T-helper 1 cell treated with Interleukin-12 subunit alpha and Interleukin-12 subunit beta and Interleukin-4 antibody, amounts not matched to agents 30 μg/mL and 1 μg/mL, for 36 hours (primary cell): ENCODE results near the gene ACBD5.
"Not testable (repeated sequence)": the region's sequence is repeated elsewhere in the genome, so short reads cannot be mapped to it uniquely, and the experiment has no call there.

Experiments used
- H3K27ac Mint-ChIP-seq: one replicate; pipeline ENCODE4 v1.8.0; 2021; ENCODE audit warnings: mild to moderate bottlenecking, mixed read lengths
- H3K27me3 Mint-ChIP-seq: one replicate; pipeline ENCODE4 v1.8.0; 2021; ENCODE audit warnings: low read depth, mixed read lengths
- H3K36me3 Mint-ChIP-seq: one replicate; pipeline ENCODE4 v1.8.0; 2021; ENCODE audit warnings: low read depth, mixed read lengths
- H3K4me1 Mint-ChIP-seq: one replicate; pipeline ENCODE4 v1.8.0; 2021; ENCODE audit warnings: low read depth, mixed read lengths
- H3K4me3 Mint-ChIP-seq: one replicate; pipeline ENCODE4 v1.8.0; 2021; ENCODE audit warnings: mild to moderate bottlenecking, moderate library complexity, mixed read lengths
- H3K9me3 Mint-ChIP-seq: one replicate; pipeline ENCODE4 v1.8.0; 2021; ENCODE audit warnings: mixed read lengths

Gene ACBD5

DNA sequence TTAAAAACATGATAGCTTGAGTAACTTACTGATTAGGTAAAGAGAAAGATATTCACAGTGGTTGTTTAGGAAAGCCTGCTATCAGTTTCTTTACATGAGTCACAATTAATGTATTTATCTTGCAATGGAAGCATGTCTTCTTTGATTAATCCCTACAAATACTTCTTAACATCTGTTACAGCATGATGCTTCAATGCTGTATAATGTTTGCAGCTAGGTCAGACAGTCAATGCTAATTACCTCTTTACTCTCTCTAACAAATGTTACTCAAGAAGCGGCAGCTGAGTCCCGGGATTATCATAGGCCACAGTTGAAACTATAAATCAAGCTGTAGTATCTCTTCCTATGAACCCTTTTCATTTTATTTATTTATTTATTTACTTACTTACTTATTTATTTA, 33.2 kb downstream of the ACBD5 start:
- Mint-ChIP-seq H3K27me3 (no peaks in the 10 kb centered on the region), H3K36me3 (peaks cover 26% of the 10 kb centered on the region), H3K4me3 (no peak overlapping the region), H3K9me3 (no peaks in the 10 kb centered on the region), H3K27ac (no peak overlapping the region), H3K4me1 (no peaks in the 10 kb centered on the region)

DNA sequence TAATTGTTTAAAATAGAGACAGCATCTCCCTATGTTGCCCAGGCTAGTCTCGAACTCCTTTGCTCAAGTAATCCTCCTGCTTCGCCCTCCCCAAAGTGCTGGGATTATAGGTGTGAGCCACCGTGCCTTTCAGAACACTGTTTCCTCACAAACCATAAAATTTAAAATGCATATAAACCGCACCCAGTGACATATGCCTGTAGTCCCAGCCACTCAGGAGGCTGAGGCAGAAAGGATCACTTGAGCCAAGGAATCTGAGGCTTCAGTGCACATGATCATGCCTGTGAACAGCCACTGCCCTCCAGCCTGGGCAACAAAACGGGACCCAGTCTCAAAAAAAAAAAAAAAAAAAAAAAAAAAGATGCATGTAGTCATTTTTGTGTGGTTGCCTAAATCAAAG, 36.8 kb downstream of the ACBD5 start:
- no peaks in the 10 kb centered on the region for H3K9me3 Mint-ChIP-seq
- no peaks in the 10 kb centered on the region for H3K4me1 Mint-ChIP-seq
- no peak overlapping the region for H3K27ac Mint-ChIP-seq
- H3K36me3 Mint-ChIP-seq: peaks cover 16% of the 10 kb centered on the region
- H3K27me3 Mint-ChIP-seq: no peaks in the 10 kb centered on the region
- H3K4me3 Mint-ChIP-seq: no peak overlapping the region

DNA sequence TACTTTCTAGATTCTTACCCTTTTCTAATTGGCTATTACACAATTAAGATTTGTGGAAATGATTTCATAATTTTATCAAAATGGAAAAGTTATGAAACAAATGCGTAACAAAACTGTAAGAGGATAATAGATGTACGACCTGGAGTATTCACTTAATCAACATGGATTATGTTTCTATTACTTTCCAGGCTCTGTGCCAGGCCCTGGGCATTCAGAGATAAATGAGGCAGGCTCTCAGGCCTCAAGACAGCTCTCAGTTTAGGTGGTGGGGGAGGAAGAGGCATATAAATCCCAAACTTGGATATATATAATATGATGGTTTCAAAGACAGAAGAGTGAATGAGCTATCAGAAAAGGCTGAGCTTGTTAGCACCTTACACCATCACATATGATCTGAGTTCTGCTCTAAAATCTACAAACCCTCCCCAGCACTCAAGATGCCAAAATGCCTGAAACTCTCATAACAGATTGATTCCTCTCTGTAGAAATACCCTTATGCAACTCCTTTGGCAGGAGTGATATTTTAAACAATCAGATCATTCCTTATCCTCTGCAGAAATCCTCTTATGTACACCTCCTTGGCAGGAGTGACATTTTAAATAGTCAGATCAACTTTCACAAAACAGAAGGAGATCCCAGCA, 42.5 kb downstream of the ACBD5 start:
- Mint-ChIP-seq H3K4me3 (no peak overlapping the region), H3K36me3 (peaks cover 12% of the 10 kb centered on the region), H3K4me1 (no peaks in the 10 kb centered on the region), H3K9me3 (no peaks in the 10 kb centered on the region), H3K27me3 (no peaks in the 10 kb centered on the region), H3K27ac (no peak overlapping the region)

DNA sequence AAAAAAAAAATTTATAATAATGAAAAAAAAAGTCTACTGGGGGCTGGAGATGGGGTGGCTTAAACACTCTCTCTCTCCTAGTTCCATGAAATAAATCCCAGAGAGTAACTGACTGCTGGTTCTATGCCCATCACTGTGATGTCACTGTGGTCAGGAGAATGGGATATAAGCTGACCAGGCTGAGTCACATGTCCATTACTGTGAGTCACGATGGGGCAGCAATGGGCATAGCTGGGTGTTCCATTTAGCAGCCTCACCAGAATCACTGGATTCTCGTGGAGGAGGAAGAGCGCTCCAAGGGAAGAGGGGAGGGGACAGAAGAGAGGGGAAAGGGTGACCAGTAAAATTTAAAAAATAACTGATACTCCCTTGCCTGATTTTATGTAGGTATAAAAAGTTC, 48.3 kb downstream of the ACBD5 start:
- H3K4me3 Mint-ChIP-seq: no peak overlapping the region
- peaks cover 2% of the 10 kb centered on the region for H3K4me1 Mint-ChIP-seq
- no peak overlapping the region for H3K27ac Mint-ChIP-seq
- H3K27me3 Mint-ChIP-seq: no peaks in the 10 kb centered on the region
- peaks cover 6% of the 10 kb centered on the region for H3K36me3 Mint-ChIP-seq
- no peaks in the 10 kb centered on the region for H3K9me3 Mint-ChIP-seq

DNA sequence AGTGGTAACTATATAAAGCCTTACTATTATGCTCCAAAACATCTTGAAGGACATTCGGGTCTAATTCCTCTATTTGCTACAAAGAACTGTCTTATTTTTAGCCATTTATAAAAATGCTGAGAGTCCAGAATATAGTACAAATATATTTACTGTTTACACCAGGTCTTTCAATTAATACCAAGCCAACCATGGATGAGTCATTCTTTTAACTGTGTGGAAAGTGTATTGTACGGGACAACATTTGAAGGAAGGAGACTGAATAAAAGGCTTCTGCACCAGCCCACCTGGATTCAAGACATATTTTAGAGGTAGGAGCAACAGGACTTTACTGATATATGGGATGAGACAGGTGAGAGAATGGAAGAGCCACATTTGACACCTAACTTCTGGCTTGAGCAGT, 50.1 kb downstream of the ACBD5 start:
- Mint-ChIP-seq H3K4me1 (peaks cover 2% of the 10 kb centered on the region), H3K36me3 (peaks cover 15% of the 10 kb centered on the region), H3K9me3 (no peaks in the 10 kb centered on the region), H3K27ac (no peak overlapping the region), H3K4me3 (no peak overlapping the region), H3K27me3 (no peaks in the 10 kb centered on the region)

DNA sequence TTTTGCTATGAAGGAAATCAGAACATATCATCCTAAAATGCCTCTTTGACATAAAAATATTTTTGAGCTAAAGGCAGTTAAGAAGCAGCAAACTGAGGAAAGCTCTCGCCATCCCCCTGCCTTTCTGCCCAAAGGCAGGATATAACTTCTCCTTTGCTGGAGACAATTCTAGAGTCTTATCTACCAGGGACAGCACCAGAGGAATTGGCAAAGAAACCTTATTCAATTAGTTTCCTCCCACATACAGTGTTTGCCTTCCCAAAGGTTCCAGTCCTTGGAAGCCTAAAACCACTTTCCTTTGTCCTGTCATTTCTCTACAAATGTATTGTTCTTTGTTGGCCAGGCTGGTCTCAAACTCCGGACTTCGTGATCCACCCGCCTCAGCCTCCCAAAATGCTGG, 51.7 kb downstream of the ACBD5 start:
- H3K4me1 Mint-ChIP-seq: peaks cover 2% of the 10 kb centered on the region
- H3K27me3 Mint-ChIP-seq: no peaks in the 10 kb centered on the region
- no peak overlapping the region for H3K4me3 Mint-ChIP-seq

DNA sequence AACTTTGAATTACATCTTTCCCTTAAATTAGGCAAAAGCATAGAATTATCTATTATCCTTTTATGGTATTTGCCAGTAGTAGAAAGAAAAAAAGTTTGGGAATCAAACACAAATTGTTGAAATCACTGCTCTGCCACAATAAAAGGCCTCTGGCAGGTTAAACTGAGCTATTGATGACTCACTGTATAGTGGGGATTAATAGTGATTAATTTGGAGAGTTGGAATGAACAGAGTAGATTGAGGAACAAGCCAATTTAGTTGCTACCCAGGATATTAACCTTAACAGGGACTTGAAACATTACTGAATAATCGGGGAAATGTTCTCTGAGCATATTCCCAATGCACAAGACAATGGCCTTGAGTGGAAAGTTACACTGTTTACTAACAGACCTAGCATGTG, 52.3 kb downstream of the ACBD5 start:
- Mint-ChIP-seq H3K9me3 (no peaks in the 10 kb centered on the region), H3K27me3 (no peaks in the 10 kb centered on the region), H3K36me3 (peaks cover 26% of the 10 kb centered on the region), H3K4me3 (no peak overlapping the region), H3K27ac (no peak overlapping the region), H3K4me1 (peaks cover 2% of the 10 kb centered on the region)

More for the DNA sequence above, 51.7 kb downstream of the ACBD5 start:
- Mint-ChIP-seq H3K9me3 (no peaks in the 10 kb centered on the region), H3K27ac (no peak overlapping the region), H3K36me3 (peaks cover 25% of the 10 kb centered on the region)

DNA sequence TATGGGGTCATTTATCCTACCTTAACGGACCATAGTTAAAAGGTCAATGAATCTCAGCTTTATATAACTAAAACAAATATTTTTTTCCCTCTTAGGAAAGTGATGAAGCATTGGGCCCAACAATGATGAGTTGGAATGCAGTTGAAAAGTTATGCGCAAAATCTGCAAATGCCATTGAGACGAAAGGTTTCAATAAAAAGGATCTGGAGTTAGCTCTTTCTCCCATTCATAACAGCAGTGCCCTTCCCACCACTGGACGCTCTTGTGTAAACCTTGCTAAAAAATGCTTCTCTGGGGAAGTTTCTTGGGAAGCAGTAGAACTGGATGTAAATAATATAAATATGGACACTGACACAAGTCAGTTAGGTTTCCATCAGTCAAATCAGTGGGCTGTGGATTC, 70.7 kb downstream of the ACBD5 start:
- peaks cover 33% of the 10 kb centered on the region for H3K36me3 Mint-ChIP-seq
- H3K4me1 Mint-ChIP-seq: peaks cover 3% of the 10 kb centered on the region
- H3K9me3 Mint-ChIP-seq: no peaks in the 10 kb centered on the region
- H3K4me3 Mint-ChIP-seq: no peak overlapping the region
- no peaks in the 10 kb centered on the region for H3K27me3 Mint-ChIP-seq
- no peak overlapping the region for H3K27ac Mint-ChIP-seq

DNA sequence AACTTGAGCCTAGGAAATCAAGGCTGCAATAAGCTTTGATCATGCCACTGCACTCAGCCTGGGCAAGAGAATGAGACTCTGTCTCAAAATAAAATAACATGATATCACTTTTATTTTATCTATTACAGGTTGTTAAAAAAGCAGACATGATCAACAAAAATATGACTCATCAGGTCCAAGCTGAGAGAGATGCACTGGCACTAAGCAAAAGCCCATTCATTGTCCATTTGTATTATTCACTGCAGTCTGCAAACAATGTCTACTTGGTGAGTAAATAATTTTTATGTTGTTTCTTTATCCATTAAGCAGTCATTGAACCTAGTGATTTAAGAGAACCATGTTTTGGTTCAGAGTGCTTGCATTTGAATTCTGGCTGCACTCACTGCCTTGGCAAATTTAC, 82.2 kb downstream of the ACBD5 start:
- Mint-ChIP-seq H3K36me3 (peaks cover 38% of the 10 kb centered on the region), H3K4me3 (peak overlapping the region; percentile 38), H3K27me3 (no peaks in the 10 kb centered on the region), H3K4me1 (peaks cover 17% of the 10 kb centered on the region), H3K9me3 (no peaks in the 10 kb centered on the region), H3K27ac (no peak overlapping the region)

DNA sequence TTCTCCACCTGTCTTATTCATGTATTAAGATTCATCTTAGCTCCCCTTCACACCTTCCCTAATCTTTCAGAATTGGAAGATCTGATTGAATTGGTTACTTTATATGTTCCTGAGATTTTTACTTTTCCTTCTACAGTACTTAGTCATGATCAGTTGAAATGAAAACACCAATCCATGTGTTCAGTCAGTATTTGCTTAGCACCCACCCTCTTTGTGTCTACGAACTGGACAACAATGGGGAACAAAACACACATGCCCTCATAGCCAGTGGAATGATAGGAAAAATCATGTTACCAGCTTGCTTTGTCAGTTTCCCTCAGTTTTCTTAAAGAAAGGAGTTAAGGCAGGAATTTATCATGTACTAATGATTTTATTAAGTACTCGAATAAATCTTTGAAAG, 83.4 kb downstream of the ACBD5 start:
- no peaks in the 10 kb centered on the region for H3K27me3 Mint-ChIP-seq
- H3K27ac Mint-ChIP-seq: peak overlapping the region; percentile 100
- H3K4me1 Mint-ChIP-seq: peaks cover 27% of the 10 kb centered on the region
- H3K9me3 Mint-ChIP-seq: no peaks in the 10 kb centered on the region
- peaks cover 39% of the 10 kb centered on the region for H3K36me3 Mint-ChIP-seq
- H3K4me3 Mint-ChIP-seq: peak overlapping the region; percentile 98

DNA sequence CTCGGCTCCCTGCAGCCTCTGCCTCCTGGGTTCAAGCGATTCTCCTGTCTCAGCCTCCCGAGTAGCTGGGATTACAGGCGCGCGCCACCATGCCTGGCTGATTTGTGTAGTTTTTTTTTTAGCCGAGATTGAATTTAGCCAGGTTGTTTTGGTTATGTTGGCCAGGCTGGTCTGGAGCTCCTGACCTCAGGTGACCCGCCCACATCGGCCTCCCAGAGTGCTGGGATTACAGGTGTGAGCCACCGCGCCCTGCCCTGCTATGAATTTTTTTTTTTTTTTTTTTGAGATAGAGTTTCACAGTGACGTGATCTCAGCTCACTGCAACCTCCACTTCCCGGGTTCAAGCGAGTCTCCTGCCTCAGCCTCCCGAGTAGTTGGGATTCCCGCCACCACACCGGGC, 84.0 kb downstream of the ACBD5 start:
- peaks cover 30% of the 10 kb centered on the region for H3K4me1 Mint-ChIP-seq
- H3K27ac Mint-ChIP-seq: peak overlapping the region; percentile 100
- not testable (repeated sequence) for H3K27me3 Mint-ChIP-seq, H3K9me3 Mint-ChIP-seq
- peak overlapping the region; percentile 98 for H3K4me3 Mint-ChIP-seq
- H3K36me3 Mint-ChIP-seq: peaks cover 37% of the 10 kb centered on the region

DNA sequence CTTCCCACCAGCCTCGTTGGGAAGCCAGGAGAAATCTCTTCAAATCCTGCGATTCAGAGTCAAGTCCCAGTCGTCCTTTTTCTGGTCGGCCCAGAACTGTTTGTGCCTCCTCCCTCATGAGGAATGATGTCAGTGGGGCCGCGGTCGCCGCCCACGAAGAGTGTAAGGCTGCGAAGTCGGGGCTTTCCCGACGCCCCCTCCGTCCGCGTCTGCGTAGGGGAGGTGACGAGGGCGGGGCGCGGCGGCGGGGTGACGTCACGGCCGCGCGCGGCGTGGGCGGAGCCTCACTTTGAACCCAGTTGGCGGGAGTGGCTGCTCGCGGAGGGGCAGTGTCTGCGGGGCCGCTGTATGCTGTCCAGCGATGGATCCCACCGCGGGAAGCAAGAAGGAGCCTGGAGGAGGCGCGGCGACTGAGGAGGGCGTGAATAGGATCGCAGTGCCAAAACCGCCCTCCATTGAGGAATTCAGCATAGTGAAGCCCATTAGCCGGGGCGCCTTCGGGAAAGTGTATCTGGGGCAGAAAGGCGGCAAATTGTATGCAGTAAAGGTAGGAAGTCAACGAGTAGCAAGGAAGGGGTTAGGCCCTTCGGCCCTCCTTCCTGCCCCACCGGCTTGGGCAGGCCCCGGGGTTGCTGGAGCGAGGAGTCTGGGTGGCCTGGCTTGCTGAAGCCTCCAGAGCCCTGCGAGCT, 85.4 kb downstream of the ACBD5 start, which contains the start of gene MASTL:
TSS of gene MASTL (plus strand) at position 287 of the 689 bp plus-strand sequence. CDS start at position 362, 75 bp downstream.
- Mint-ChIP-seq H3K27me3 (no peaks in the 10 kb centered on the region), H3K4me1 (peaks cover 37% of the 10 kb centered on the region), H3K4me3 (peak within 1 kb of the TSS; percentile 98), H3K9me3 (no peaks in the 10 kb centered on the region), H3K27ac (peak within 1 kb of the TSS; percentile 100), H3K36me3 (peaks cover 37% of the 10 kb centered on the region)

DNA sequence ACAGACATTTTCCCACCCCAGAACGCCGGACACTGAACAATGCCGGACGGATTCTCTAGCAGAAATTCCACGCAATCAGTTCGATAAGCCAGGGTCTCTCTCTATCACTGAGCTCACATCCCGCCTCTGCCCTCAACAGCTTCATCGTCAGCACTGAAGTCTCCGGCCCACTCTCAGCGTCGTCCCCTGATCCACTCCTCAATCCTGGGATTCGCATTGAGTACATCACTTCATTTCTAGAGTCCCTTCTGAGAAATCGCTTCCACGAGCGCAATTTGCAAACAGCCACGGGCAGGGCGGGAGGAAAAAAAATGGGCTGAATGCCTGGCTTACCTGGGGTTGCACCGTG, 86.8 kb downstream of the ACBD5 start:
- Mint-ChIP-seq H3K36me3 (peaks cover 35% of the 10 kb centered on the region), H3K27me3 (no peaks in the 10 kb centered on the region), H3K9me3 (no peaks in the 10 kb centered on the region), H3K4me1 (peaks cover 41% of the 10 kb centered on the region), H3K27ac (peak overlapping the region; percentile 100), H3K4me3 (peak overlapping the region; percentile 98)

DNA sequence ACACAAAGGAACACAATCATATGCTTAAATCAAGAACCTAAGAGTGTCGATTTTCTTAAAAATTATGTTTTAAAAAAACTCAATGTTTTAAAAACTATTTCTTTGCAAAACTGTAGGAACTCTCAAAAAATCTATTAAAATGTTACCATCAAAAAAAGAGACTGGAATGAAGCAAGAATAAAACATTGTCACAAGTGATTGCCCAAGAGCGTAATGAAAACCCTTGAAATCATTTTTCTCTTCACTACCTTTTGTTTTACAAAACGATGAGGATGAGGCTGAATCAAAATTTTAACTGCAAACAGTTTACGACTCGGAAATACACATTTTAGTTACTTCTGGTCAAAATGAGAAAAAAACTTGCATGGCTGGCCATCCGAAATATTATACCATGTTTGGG, 87.3 kb downstream of the ACBD5 start:
- H3K36me3 Mint-ChIP-seq: peaks cover 34% of the 10 kb centered on the region
- no peaks in the 10 kb centered on the region for H3K27me3 Mint-ChIP-seq
- H3K27ac Mint-ChIP-seq: peak overlapping the region; percentile 100
- peak overlapping the region; percentile 98 for H3K4me3 Mint-ChIP-seq
- H3K9me3 Mint-ChIP-seq: no peaks in the 10 kb centered on the region
- H3K4me1 Mint-ChIP-seq: peaks cover 40% of the 10 kb centered on the region

DNA sequence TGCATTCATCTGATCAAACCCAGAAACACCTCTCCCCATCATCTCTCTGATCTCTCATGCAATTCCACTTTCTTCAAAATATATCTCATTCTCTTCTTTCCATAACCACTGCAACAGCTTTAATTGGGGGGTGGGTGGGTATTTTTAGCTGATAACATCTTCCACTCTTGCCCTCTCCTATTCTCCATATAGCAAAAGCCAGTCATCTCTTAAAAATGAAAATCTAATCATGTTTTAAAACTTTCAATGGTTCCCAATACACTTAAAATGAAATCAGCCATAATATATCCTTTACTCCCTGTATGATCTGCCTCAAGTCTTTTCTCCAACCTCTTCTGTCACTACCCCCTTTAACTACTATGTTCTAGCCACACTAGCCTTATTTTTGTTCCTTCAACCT, 87.9 kb downstream of the ACBD5 start:
- H3K4me3 Mint-ChIP-seq: peak overlapping the region; percentile 98
- peak overlapping the region; percentile 100 for H3K27ac Mint-ChIP-seq
- no peaks in the 10 kb centered on the region for H3K9me3 Mint-ChIP-seq
- no peaks in the 10 kb centered on the region for H3K27me3 Mint-ChIP-seq
- H3K36me3 Mint-ChIP-seq: peaks cover 31% of the 10 kb centered on the region
- H3K4me1 Mint-ChIP-seq: peaks cover 40% of the 10 kb centered on the region
